ENCODE results near the gene LTBR.

LTBR gene

DNA sequence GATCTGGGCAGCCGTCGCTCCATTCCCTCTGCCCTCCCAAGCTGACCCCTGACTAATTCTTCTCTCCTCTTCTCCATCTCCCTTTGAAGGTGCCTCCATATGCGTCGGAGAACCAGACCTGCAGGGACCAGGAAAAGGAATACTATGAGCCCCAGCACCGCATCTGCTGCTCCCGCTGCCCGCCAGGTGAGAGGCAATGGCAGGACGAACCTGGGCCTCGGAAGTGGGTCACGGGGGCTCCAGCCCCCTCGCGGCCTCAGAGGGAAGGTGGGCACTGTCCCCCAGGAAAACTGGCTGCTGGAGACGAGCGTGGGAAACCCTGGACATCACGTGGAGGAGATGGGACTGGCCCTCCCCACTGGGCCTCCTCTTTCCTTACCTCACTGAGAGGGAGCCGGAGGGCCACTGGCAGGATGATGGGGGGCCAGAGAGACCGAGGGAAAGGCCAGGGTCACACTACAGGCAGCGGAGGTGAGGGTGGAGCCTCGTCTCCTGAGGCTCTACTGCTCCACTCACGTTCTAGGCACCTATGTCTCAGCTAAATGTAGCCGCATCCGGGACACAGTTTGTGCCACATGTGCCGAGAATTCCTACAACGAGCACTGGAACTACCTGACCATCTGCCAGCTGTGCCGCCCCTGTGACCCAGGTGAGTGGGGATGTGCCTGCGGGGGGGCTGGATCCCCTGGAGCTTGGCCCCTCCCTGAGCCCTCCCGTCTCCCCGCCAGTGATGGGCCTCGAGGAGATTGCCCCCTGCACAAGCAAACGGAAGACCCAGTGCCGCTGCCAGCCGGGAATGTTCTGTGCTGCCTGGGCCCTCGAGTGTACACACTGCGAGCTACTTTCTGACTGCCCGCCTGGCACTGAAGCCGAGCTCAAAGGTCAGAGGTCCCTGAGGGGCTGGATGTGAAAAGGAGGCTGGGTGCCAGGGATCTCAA lies 806 bp downstream of the LTBR start:
- no peak for DNase-seq (ENCODE audit: low spot score)

- no peak for DNase-seq (ENCODE audit: low spot score)
These were observed 2.1 kb downstream of the LTBR start for GRCh38 chr12:6386038-6386437.

GRCh38 chr12:6386491-6386890 lies 2.5 kb downstream of the LTBR start:
- DNase-seq (ENCODE audit: low spot score) = no peak

- DNase-seq (ENCODE audit: low spot score) = no peak
These were observed 3.6 kb downstream of the LTBR start for GRCh38 chr12:6387541-6387940.

DNA sequence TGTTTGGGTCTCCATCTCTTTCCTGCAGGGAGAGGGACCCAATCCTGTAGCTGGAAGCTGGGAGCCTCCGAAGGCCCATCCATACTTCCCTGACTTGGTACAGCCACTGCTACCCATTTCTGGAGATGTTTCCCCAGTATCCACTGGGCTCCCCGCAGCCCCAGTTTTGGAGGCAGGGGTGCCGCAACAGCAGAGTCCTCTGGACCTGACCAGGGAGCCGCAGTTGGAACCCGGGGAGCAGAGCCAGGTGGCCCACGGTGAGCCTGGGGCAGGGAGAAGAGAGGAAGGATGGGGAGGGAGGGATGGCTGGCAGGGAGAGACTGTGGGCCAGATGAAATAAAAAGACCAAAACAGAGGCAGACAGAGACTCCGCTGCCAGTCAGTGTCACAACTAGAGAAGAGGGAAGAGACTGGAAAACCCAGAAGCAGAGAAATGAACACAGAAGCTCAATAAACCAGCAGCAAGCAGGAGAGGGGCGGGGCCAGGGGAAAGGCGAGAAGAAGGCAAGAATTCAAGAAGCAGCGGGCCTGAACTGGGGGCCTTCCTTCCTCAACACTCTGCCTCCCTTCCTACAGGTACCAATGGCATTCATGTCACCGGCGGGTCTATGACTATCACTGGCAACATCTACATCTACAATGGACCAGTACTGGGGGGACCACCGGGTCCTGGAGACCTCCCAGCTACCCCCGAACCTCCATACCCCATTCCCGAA lies 6.3 kb downstream of the LTBR start:
- no peak for DNase-seq (ENCODE audit: low spot score)

DNA sequence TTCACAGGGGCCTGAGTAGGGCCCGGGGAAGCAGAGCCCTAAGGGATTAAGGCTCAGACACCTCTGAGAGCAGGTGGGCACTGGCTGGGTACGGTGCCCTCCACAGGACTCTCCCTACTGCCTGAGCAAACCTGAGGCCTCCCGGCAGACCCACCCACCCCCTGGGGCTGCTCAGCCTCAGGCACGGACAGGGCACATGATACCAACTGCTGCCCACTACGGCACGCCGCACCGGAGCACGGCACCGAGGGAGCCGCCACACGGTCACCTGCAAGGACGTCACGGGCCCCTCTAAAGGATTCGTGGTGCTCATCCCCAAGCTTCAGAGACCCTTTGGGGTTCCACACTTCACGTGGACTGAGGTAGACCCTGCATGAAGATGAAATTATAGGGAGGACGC lies 7.1 kb downstream of the LTBR start:
- DNase-seq (ENCODE audit: low spot score) = no peak

DNA sequence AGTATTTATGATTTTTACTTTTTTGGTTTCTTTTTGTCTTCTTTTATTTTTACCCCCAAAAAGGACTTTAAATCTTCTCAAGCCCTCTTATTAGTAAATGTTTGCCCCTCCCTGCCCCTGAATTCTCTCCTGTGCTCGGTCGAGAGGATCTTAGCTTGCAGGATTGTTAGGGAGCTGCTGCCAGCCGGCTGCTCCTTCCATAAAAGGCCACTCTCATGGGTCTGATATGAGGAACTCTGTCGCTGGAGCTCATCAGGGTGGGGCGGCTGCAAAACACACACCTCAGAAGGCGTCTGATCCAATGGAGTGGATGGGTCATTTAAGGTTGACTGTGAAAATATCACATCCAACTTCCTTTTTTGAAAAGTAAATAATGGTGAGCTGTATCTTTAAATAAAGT lies 8.5 kb downstream of the LTBR start:
- DNase-seq (ENCODE audit: low spot score) = no peak

GRCh38 chr12:6393109-6393508 lies 9.1 kb downstream of the LTBR start:
- DNase-seq (ENCODE audit: low spot score) = no peak

GRCh38 chr12:6394398-6394797 lies 10.4 kb downstream of the LTBR start:
- no peak for DNase-seq (ENCODE audit: low spot score)

DNA sequence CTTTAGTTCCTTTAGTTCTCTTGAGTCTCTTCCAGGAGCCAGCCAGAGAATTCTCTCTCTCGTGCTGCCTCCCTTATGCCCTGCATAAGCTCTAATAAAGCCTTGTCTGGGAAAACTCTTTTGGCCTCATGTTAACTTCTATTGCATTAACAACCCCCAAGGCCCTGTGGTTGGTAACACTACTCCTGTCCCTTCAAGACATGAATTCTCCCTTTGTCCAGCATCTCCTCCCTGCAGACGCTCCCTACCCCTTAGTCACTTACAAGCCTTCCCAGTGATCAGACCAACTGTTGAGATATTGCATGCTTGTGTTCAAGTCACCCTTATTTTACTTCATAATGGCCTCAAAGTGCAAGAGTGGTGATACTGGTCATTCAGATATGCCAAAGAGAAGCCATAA lies 12.1 kb downstream of the LTBR start:
- no peak for DNase-seq (ENCODE audit: low spot score)

- DNase-seq (ENCODE audit: low spot score) = no peak
These were observed 16.1 kb downstream of the LTBR start for GRCh38 chr12:6399884-6400644.

DNA sequence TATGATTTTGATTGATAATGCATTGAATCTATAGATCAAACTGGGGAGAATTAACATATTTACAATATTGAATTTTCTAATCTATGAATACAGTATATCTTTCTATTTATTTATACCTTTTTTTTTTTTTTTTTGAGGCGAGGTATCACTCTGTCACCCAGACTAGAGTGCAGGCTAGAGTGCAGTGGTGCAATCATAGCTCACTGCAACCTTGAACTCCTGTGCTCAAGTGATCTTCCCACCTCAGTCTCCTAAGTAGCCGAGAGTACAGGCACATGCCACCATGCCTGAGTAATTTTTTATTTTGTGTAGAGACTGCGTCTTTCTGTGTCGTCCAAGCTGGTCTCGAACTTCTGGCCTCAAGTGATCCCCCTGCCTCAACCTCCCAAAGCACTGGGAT lies 20.4 kb downstream of the LTBR start:
- DNase-seq (ENCODE audit: low spot score) = no peak

DNA sequence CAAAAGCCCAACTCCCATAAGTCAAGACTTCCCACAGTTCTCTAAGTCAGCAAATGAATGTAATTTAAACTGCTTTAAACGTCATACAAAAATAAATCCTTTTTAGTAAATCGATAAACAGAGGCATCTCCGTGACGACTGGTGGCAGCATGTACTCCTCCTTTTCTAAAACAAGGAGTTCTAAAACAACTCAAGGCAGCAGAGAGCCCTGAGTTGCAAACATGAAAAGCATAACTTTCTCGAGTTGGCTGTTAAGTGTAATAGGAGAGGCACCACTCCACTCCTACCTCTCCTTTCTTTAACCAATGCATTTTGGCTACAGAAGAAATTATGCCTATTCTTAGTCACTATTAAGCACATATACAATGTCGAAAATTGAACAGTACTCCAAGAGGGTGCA lies 22.0 kb downstream of the LTBR start:
- no peak for DNase-seq (ENCODE audit: low spot score)

- DNase-seq (ENCODE audit: low spot score) = no peak
These were observed 23.4 kb downstream of the LTBR start for GRCh38 chr12:6407236-6407954.

DNA sequence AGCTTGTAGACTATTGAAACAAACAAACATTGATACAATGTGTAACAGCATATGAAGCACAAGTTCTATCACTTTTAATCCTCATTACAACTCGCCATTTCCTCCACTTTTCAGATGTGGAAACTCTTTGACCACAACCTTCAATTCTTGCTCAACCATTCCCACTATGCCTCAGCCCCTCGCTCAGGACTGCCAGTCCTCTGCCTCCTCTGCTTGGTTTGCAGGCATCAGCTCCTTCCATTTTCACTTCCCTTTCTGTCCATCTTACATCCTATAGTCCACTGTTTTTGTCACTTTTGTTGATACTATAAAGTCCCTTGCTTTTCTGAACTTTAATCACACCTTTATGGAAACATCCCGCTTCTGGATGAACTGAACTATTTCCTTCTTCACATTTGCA lies 32.6 kb downstream of the LTBR start:
- DNase-seq (ENCODE audit: low spot score) = no peak

DNA sequence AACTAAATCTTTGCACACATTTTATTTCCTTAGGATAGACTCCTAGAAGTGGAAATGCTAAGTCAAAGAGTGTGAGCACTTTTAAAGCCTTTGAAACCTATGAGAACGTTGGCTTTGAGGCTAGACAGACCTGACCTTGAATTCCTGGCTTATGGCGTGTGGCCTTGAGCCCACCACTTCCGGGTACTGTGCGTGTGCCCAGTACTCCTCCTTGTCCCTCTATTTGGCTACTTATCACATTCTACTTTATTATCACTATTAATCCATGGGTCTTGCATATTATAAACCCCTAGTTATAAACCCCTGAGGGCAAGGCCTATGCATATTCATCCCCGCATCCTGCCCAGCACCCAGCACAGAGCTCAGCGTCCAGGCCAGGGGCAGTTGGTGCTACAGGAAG lies 34.8 kb downstream of the LTBR start:
- DNase-seq (ENCODE audit: low spot score) = no peak

DNA sequence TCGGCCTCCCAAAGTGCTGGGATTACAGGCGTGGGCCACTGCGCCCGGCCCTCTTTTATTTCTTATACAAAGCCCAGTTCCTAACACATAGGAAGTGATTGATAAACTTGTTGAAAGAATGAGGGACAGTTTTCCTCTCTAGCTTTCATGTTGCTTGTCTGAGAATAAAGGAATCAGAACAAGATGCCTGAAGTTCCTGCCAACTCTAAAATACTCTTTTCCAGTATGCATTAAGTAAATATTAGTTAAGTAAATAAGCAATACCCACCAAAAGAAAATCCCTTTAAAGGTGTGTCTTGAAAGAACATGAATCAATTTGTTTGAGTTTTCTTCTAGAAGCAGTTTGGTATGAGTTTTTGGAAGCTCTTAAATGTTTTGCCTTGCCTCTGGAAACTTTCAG lies 36.4 kb downstream of the LTBR start:
- no peak for DNase-seq (ENCODE audit: low spot score)

DNA sequence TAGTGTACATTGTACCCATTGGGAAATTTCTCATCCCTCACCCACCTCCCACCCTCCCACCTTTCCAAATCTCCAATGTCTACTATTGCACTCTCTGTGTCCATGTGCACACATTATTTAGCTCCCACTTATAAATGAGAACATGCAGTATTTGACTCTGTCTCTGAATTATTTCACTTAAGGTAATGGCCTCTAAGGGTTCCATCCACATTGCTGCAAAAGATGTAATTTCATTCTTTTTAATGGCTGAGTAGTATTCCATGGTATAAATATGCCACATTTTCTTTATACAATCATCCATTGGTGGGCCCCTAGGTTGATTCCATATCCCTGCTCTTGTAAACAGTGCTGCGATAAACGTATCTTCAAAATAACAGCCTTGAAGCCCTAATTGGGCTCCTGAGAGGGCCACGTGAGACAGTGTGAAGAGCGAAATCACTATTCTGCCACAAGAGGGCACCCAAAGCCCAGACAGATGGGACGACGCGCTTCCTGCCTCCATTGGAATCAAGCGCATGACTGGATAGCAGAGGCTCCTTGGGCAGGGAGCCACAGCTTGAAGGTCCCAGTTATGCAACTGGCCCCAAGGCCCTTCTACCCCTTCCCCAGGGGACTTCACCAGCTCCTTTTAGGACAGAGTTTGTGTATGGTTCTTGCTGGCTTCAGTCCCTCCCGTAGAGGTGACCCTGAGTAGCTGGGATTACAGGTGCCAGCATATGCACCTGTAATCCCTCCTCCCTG lies 39.5 kb downstream of the LTBR start:
- peak; percentile 92 for DNase-seq (ENCODE audit: low spot score)

DNA sequence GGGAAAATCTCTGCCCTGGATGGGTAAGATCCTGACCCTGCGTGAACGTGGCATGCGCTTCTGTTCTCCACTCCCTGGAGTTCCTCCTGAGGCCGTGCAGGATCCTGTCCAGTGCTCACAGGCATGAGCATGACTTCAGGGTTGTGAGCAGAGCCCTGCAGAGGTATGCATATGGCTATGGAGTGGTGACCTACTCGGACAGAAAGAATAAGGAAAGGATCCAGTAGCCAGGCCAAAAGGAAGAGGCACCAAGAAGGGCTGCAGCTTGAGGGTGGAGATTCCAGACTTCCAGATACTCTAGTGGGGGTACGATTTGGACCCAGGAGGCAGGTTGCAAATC lies 40.0 kb downstream of the LTBR start:
- DNase-seq (ENCODE audit: low spot score) = no peak

DNA sequence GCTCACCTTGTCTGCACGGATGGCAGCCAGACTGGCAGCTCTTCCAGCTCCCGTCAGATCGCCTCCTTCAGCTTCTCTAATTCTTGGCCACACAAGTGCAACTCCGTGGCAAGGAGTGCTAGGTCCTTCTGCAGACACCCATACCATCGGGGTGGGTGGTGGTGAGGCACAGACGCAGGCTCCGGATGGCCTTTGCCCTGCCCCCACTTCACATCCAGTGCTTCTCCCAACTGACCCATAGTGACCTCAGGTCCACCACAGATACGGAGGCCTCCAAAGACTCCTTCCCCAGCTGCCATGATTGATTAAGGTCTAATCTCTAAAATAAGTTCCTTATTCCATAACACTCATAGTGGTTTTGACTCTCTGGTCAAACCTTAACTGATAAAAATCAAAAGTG lies 40.9 kb downstream of the LTBR start:
- no peak for DNase-seq (ENCODE audit: low spot score)
